Fibroblast of lung (primary cell): ENCODE results near the gene SYT17. TPM values are rescaled to one million over a fixed set of nuclear protein-coding genes. Genes with fewer than 3 reads are reported as not detected.
A peak's percentile ranks its signal among the peaks of the same experiment; 100 is the strongest.

ENCODE experiments used
- DNase-seq, 2 donors: peaks; one replicate each; pipeline versions ENCODE4 v3.0.0 to v3.0.0-alpha.2; 2010; ENCODE audit warnings: low read depth in 2 of 2
- H2AFZ ChIP-seq: 2 replicates; pipeline ENCODE4 v1.5.1; 2012; ENCODE audit warnings: low read length, control low read depth, inconsistent platforms
- H3K27ac ChIP-seq: 2 replicates; pipeline ENCODE4 v1.5.1; 2011; ENCODE audit warnings: low read length, control low read depth; ENCODE audit not compliant: insufficient read depth
- H3K27me3 ChIP-seq: 2 replicates; pipeline ENCODE4 v1.5.1; 2011; ENCODE audit warnings: mild to moderate bottlenecking, low read length; ENCODE audit not compliant: control insufficient read depth, insufficient read depth
- H3K36me3 ChIP-seq: 2 replicates; pipeline ENCODE4 v1.5.1; 2011; ENCODE audit warnings: low read length; ENCODE audit not compliant: control insufficient read depth, insufficient read depth
- H3K4me1 ChIP-seq: 2 replicates; pipeline ENCODE4 v1.5.1; 2011; ENCODE audit warnings: low read length; ENCODE audit not compliant: control insufficient read depth, insufficient read depth; ENCODE audit errors: extremely low read depth
- H3K4me2 ChIP-seq: 2 replicates; pipeline ENCODE4 v1.5.1; 2011; ENCODE audit warnings: low read length, control low read depth; ENCODE audit not compliant: insufficient read depth; ENCODE audit errors: extremely low read depth
- H3K4me3 ChIP-seq, 4 experiments: fragments of 200-600 bp in 1 of 4; sonication (generic) in 1 of 4; replicated peaks in 1 of 4; 2 replicates each; pipeline ENCODE4 v1.5.1; 2011 to 2016; ENCODE audit warnings: low read length in 4 of 4, low read depth in 3 of 4, mild to moderate bottlenecking in 3 of 4, control low read depth in 2 of 4, inconsistent platforms in 1 of 4, mixed read lengths in 1 of 4; ENCODE audit not compliant: insufficient read depth in 1 of 4; ENCODE audit errors: control extremely low read depth in 1 of 4
- H3K79me2 ChIP-seq: 2 replicates; pipeline ENCODE4 v1.5.1; 2012; ENCODE audit warnings: mild to moderate bottlenecking, low read length, inconsistent platforms; ENCODE audit not compliant: control insufficient read depth, insufficient read depth
- H3K9ac ChIP-seq: 2 replicates; pipeline ENCODE4 v1.5.1; 2011; ENCODE audit warnings: mild to moderate bottlenecking, low read length, control low read depth; ENCODE audit not compliant: insufficient read depth
- H3K9me3 ChIP-seq: 2 replicates; pipeline ENCODE4 v1.5.1; 2012; ENCODE audit warnings: low read depth, low read length; ENCODE audit not compliant: control insufficient read depth, insufficient read depth
- H4K20me1 ChIP-seq: 2 replicates; pipeline ENCODE4 v1.5.1; 2011; ENCODE audit warnings: low read length; ENCODE audit not compliant: control insufficient read depth, insufficient read depth; ENCODE audit errors: extremely low read depth
- EZH2 ChIP-seq: IDR thresholded peaks from 2 replicates; pipeline ENCODE4 v1.5.1; 2012; ENCODE audit warnings: low read length, control low read depth, mild to moderate bottlenecking; ENCODE audit errors: missing control alignments
- polyA plus RNA-seq, 2 donors: library from polyadenylated mRNA; depleted of rRNA in 1 of 2; stranded (reverse) in 1 of 2; unstranded in 1 of 2; fragments of >200 nt; gene quantifications; 2 replicates each; pipeline ENCODE4 v1.2.1, GENCODE V29; 2011 to 2012; ENCODE audit warnings: missing spikeins in 1 of 2
- total RNA-seq: library from RNA; depleted of rRNA; stranded (reverse); fragments of >200 nt; gene quantifications from 2 replicates; pipeline ENCODE4 v1.2.1, GENCODE V29; 2014
- TF ChIP-seq, protein P1 (sequence below), 2 donors: IDR thresholded peaks in 1 of 2; conservative IDR thresholded peaks in 1 of 2; 1 replicate in 1 of 2; 2 replicates in 1 of 2; pipeline ENCODE4 v1.5.1; 2011 to 2012; ENCODE audit warnings: low read length in 2 of 2, control low read depth in 1 of 2, inconsistent platforms in 1 of 2, low read depth in 1 of 2, mild to moderate bottlenecking in 1 of 2

SYT17 gene
- total and polyA plus RNA-seq, 2 donors (not counting 1 experiment from before 2014, with no cell fraction given): 0.33 TPM; not detected in 1

DNA sequence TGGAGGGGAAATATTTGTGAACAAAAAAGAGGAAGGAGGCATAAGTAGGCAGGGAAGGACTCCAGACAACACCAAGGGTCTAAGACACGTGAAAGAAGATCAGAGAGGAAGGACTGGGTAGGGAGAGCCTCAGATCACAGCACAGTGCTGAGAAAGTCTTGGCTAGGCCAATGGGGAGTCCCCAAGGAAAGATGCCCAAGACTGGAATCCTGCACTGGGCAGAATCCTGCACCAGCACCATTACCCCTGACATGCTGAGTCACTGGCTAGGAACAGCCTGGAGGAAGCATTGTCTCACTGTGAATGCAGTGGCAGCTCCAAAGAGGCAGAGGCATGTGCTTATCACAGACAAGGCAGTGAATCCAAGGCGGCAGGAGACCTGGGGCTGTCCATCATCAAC, 136.7 kb downstream of the SYT17 start:
- peak in 1 of 2 donors; percentile 2 for DNase-seq
- H3K9me3 ChIP-seq: no peaks in the 10 kb centered on the region
- H3K36me3 ChIP-seq: no peaks in the 10 kb centered on the region
- TF ChIP-seq EZH2: no peak
- TF ChIP-seq, protein P1, sequence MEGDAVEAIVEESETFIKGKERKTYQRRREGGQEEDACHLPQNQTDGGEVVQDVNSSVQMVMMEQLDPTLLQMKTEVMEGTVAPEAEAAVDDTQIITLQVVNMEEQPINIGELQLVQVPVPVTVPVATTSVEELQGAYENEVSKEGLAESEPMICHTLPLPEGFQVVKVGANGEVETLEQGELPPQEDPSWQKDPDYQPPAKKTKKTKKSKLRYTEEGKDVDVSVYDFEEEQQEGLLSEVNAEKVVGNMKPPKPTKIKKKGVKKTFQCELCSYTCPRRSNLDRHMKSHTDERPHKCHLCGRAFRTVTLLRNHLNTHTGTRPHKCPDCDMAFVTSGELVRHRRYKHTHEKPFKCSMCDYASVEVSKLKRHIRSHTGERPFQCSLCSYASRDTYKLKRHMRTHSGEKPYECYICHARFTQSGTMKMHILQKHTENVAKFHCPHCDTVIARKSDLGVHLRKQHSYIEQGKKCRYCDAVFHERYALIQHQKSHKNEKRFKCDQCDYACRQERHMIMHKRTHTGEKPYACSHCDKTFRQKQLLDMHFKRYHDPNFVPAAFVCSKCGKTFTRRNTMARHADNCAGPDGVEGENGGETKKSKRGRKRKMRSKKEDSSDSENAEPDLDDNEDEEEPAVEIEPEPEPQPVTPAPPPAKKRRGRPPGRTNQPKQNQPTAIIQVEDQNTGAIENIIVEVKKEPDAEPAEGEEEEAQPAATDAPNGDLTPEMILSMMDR (conservative IDR thresholded peaks at IDR 0.05 in 1 of 2, IDR thresholded peaks at IDR 0.05 in 1 of 2; ENCODE audit: low read depth in 1 of 2, low read length in 2 of 2): no peak
- no peaks in the 10 kb centered on the region for H3K79me2 ChIP-seq
- H3K4me2 ChIP-seq: no peak overlapping the region
- H3K4me3 ChIP-seq: no peak overlapping the region
- no peaks in the 10 kb centered on the region for H3K4me1 ChIP-seq
- H3K27ac ChIP-seq: no peak overlapping the region
- H2AFZ ChIP-seq: no peak overlapping the region
- H4K20me1 ChIP-seq: no peaks in the 10 kb centered on the region
- no peak overlapping the region for H3K9ac ChIP-seq
- H3K27me3 ChIP-seq: no peaks in the 10 kb centered on the region

DNA sequence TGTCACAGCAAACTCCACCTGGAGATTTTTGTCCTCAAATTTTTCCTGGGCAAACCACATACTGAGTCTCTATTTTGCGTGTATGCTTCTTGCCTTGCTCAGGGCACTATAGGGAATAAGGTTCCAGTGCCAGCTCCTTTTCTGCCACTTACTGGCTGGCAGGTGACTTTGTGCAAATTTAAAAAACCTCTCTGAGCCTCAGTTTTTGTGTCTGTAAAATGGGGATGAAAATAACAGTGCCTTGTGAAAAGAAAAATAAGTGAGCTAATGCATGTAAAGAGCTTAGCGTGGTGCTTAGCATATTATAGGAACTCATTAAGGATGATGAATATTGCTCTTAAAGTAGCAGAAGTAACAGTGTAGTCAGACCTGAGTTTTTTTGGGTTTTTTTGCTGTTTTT, 137.4 kb downstream of the SYT17 start:
- H2AFZ ChIP-seq: no peak overlapping the region
- H3K79me2 ChIP-seq: no peaks in the 10 kb centered on the region
- H3K27ac ChIP-seq: no peak overlapping the region
- H4K20me1 ChIP-seq: no peaks in the 10 kb centered on the region
- no peaks in the 10 kb centered on the region for H3K36me3 ChIP-seq
- TF ChIP-seq, protein P1 (conservative IDR thresholded peaks at IDR 0.05 in 1 of 2, IDR thresholded peaks at IDR 0.05 in 1 of 2; ENCODE audit: low read depth in 1 of 2, low read length in 2 of 2): no peak
- TF ChIP-seq EZH2: no peak
- no peak overlapping the region for H3K4me3 ChIP-seq
- no peak overlapping the region for H3K4me2 ChIP-seq
- no peak overlapping the region for H3K9ac ChIP-seq
- H3K4me1 ChIP-seq: no peaks in the 10 kb centered on the region
- DNase-seq: no peak
- H3K27me3 ChIP-seq: no peaks in the 10 kb centered on the region
- no peaks in the 10 kb centered on the region for H3K9me3 ChIP-seq

DNA sequence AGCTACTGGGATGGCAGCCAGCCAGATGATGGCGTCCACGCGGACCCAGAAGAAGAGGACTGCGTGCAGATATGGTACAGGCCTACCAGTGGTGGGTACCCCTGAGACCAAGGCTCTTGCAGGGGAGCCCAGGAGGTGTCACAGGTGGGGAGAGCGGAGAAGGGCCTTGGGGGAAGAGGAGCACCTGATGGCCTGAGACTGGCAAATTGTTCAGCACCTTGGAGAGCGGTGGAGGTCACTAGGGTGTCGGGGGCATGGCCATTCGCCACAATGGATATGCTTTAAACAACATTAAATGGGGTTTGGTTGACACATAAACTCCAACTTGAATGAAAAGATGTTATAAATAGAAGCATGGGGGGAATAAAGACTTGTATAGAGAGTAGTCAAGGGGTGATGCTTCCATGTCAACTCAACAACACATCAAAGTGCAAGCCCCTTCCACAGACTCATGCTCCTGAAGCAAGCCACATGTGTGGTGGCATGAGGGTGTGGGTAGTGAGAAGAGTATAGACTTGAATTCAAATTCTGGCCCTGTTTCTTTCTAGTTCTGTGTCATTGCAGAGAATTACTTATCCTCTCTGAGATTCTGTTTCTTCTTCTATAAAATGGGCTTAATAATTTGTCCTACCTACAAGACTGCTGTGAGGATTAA, 139.7 kb downstream of the SYT17 start:
- H3K4me3 ChIP-seq: no peak overlapping the region
- TF ChIP-seq, protein P1 (conservative IDR thresholded peaks at IDR 0.05 in 1 of 2, IDR thresholded peaks at IDR 0.05 in 1 of 2; ENCODE audit: low read depth in 1 of 2, low read length in 2 of 2): no peak
- no peak for TF ChIP-seq EZH2
- DNase-seq: no peak
- H3K4me2 ChIP-seq: no peak overlapping the region
- H3K27ac ChIP-seq: no peak overlapping the region
- no peak overlapping the region for H2AFZ ChIP-seq
- no peaks in the 10 kb centered on the region for H3K36me3 ChIP-seq
- H3K4me1 ChIP-seq: no peaks in the 10 kb centered on the region
- no peaks in the 10 kb centered on the region for H3K79me2 ChIP-seq
- H3K9ac ChIP-seq: no peak overlapping the region
- no peaks in the 10 kb centered on the region for H4K20me1 ChIP-seq
- H3K27me3 ChIP-seq: no peaks in the 10 kb centered on the region
- no peaks in the 10 kb centered on the region for H3K9me3 ChIP-seq
